GM21825 (cell line): ENCODE results near the gene AMER2.
"Not testable (repeated sequence)": the region's sequence is repeated elsewhere in the genome, so short reads cannot be mapped to it uniquely, and the experiment has no call there.

Source experiments
- ATAC-seq: cut with Tn5 transposase; IDR thresholded peaks from one replicate; pipeline ENCODE4 v1.9.1; 2021; ENCODE audit warnings: mild to moderate bottlenecking, moderate library complexity; ENCODE audit not compliant: unreplicated experiment

The AMER2 gene

DNA sequence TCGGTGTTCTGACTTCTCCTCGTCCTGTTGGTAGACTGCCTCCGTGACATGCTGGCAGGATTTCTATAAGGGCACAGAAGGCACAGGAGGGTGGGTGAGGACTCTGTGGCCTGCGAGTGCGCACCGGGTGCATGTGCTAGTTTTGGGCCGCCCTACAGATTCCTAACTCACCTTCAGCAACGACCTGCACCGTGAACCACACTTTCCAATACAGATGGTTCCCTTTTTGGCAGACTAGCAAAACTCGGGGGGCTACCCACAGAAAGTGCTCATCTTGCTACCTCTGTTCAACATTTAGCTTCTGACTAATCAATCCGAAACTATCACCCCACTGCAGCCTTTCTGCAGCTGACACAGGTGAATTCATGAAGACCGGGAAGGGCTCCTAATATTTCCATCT lies 14.1 kb upstream of the AMER2 start:
- ATAC-seq, result no peak

DNA sequence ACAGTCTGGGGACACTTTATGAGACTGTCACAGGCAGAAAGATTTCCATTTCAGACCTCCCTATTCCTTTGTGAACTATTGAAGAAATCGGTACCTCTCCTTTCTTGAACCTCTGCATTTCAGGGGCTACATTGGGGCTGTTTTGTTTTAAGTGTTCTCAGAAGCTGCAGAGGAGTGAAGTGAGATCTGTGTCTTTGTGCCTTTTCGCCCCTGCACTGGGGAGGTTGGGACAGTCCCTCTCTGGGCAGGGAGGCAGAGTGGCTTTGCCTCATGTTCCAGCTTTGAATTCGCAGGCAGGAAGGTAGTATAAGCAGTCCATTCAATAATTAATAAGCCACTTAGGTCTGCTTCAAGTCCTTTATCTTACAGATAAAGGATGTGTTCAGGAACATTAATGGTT lies 9.5 kb upstream of the AMER2 start:
- ATAC-seq, result peak; percentile 35

DNA sequence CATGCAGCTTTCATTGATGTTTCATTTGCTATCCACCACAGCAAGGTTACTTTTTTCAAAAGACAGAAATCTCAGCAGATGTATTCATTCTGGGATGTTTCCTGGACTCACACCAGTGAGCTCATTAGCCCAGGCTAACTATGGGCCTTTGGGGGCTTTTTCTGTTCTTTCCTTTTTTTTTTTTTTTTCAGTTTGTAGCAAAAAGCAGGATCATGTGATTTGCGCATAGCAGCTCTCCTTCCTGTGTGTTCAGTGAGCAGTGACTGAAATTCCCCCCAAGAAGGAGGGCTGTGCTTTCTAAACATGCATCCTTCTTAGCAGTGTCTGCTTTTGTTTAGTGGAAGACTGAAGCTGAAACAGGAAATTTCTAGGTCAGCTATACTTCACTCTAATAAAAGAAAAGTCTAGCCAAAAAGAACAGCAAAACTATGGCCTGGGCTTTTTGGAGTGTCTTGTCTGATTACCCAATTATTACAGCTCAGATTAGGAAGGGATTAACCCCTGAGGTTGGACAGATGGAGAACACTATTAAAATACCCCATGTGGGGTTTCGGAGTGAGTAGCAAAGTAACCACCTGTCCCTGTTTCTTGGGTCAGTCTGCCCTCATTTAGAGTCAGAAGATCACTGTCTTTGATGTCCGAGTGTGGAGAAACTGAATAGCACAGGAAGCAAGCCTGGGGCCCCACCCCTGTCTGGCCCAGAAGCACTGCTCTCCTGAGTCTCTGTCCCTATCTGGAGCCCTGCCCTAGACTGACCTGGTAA lies 8.9 kb upstream of the AMER2 start:
- peak; percentile 61 for ATAC-seq

DNA sequence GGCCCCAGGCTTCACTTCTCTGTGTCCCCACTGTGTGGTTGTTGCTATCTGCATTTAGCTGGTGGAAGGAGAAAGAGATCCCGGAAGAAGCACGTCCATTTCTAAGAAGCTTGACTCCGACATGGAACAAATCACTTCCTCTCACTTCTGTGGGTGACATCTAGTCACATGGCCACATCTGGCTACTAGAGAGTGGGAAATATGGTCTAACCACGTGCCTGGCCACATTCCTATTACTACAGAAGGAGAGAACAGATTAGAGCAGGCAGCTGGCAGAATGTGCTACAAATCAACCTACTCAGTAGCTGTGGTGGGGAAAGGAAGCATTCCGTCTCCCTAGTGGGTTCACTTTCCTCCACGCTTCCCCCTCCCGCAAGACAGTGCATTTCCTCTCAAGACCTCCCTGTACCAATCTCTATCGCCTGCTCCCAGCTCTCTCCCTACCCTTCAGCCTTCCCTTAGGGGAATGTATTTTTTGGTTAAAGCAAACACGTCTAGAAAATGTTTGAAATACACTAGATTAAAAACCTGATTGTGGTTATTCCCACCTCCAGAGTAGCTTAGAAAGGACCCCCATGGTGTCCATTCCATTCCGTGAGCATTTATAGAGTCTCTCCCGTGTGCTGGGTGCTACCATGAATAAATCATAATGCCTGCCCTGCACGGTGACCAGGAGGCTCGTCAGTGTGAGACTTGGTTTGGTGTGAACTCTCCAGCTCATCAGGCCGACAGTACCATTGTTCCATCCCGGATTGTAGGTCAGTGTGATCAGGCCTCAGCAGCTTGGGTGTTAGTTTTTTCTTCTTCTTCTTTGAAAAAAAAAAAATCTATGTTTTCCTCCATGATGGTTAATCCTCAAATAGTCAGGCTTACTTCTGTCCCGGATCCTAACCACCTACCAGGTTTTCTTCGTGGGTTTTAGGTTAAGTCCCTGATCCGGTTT lies 8.0 kb upstream of the AMER2 start:
- no peak for ATAC-seq

DNA sequence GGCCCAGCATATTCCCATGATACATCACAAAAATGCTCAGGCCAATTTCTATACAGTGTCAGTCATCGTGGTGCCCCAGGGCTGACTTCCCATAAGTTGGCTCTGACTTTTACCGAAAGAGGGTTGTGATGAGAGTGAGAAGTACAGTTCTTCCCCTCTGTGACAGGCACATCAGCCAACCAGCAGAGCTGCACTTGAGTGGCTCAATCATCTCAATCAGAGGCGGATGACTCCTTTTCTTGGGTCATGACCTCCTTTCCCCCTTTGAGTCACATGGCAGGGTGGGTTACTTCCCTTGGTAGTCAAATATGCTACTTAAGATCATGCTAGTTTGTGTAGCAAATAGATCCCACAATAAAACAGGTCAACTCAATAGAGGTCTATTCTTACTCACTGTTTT lies 6.9 kb upstream of the AMER2 start:
- no peak for ATAC-seq

DNA sequence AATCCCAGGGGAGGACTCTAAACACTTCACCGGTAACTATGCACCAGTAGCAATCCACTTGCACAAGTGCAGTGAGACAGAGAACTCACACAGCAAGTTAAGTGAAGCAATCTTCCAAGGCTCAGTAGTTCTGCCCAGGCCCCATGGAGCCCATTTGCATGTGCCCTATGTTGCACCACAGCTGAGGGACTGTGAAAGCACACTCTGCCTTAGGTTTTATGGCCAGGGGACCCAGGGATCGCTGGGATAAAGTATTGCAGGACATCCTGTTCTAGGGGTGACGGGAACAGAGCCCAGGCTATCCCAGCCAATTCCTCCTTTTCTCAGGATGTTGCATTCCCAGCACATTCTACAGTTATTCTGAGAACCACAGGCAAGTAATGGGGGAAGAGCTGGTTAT lies 6.0 kb upstream of the AMER2 start:
- ATAC-seq, result no peak

DNA sequence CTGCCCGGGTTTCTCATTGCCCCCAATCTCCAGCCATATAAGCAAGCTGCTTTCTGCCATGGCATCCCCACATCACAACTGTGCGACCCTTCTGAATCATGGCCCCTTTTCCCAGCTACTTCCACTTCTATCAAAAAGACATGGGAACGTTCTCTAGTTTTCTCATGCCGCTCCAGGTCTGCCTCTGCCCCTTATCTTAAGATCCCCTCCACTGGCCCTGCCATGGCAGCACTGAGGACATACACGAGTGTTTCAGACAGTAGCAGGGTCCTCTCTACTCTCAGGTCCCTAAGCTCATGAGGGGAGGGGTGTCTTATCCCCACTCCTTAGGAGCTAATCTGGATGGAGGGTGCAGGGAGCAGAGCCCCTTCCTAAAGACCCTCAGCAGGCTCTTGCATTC lies 5.5 kb upstream of the AMER2 start:
- no peak for ATAC-seq

DNA sequence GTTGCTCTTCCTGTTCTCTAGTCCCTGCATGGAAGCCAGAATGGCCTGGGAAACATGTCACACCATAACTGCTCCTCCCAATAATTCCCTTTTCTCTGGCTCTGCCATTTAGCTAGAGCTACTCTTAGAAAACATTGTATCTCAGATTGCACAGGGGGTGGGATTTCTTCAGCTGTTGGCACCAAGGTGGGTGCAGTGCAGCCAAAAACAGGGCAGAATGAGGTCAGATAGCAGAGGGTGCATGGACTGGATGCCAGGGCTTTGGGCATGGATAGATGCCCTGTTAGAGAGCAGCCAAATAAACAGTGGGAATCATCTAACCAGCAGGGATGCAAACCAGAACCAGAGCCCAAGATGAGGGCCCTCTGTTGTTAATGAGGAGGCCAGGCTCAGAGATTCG lies 4.9 kb upstream of the AMER2 start:
- no peak for ATAC-seq

DNA sequence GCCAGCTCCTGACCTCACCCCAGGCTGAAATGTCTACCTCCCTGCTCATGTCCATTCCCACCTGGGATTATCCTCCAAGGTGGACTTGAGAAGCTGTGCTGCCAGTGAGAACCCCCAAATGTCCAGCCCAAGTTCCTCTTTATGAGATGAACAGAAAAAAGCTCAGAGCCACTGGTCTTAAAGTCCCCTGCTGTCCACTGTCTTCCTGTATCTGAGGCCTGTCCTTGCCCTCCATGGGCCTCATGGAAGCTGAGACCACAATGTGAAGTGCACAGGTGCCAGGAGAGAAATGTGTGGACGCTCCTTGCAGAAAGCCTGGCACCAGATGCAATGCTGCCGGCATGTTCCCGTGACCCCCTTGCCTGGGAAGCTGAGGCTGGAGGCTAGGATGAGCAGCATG lies 3.3 kb upstream of the AMER2 start:
- no peak for ATAC-seq

DNA sequence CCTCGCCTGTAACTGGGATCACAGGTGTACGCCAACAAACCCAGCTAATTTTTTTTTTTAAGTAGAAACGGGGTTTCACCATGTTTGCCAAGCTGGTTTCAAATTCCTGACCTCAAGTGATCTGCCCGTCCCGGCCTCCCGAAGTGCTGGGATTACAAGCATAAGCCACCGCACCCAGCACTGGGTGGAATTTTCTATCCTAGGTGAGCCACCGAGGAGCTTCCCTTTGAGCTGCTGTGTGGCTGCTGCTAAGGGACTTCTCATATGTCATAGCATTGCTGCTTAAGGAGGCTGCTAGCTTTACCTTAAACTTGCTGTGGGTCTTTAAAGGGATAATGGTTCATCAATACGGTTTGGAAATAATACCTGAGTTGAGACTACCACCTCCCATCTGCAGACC lies 2.9 kb upstream of the AMER2 start:
- ATAC-seq, result no peak

DNA sequence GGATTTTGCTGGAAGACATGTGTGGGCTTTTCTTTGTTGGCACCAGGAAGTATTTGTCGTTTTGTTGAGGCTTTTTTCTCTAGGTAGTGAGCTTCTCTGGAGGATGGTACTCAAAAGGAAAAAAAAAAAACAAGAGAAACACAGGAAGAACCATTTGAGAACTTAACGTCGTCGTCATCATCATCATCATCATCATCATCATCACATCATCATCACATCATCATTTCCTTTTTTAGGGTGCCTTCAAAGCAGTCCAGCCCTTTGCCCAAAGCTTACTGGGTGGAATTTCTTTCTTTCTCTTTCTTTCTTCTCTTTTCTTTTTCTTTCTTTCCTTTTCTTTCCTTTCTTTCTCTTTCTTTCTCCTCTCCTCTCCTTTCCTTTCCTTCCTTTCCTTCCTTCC lies 2.2 kb upstream of the AMER2 start:
- no peak for ATAC-seq

DNA sequence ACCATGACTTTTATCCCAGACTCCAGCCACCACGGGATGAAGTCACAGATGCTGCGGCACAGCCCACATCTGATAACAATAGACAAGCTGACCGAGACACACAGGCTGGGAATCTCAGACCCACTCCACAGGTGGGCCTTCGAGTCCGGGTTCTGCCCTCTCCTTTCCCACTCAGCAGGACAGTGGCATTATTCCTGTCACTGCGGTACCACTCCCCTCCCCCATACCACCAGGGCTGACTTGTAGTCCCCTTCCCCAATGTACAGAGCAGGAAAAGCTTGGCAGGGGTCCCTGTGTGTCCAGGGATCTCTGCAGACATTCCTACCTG lies 179 bp upstream of the AMER2 start:
- no peak for ATAC-seq

DNA sequence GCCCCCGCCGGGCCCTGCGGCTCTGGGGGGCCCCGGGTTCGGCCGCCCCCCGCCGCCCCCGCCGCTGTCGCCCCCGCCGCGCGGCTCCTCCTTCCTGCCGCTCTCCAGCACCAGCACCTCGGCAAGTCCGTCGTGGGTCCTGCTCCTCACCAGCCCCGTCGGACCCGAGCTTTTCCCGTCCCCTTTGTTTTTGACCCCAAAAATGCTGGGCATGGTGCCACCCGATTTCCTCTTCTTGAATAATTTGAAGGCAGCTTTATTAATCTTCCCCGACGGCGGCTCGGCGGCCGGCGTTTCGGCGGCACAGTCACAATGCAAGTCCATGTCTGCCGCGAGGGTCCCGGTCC lies 945 bp downstream of the AMER2 start:
- no peak for ATAC-seq

DNA sequence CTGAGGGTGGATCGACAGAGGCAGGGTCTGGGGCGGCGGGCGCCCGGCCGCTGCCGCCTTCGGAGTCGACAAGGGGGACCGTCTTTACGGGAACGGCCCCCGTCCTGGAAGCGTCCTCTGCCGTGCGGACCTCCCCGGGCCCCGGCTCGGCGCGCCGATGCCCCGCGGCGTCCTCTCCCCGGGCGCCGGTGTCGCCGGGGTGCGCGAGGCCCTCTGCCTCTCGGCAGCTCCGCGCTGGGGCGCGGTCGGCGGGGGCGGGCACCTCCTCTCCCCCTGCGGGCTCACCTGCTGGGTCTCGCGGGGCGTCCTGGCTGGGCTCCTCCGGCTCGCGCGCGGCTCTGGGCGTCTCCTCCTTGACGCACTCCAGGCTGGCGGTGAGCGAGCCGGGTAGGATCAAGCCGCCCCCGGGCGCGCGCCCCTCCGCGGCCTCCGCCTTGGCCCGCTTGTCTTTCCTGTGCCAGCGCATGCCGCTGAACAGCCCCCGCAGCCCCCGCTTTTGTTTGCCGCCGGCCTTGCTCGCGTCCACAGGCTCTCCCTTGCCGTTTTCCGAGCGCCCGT lies 1.5 kb downstream of the AMER2 start:
- ATAC-seq, result no peak

DNA sequence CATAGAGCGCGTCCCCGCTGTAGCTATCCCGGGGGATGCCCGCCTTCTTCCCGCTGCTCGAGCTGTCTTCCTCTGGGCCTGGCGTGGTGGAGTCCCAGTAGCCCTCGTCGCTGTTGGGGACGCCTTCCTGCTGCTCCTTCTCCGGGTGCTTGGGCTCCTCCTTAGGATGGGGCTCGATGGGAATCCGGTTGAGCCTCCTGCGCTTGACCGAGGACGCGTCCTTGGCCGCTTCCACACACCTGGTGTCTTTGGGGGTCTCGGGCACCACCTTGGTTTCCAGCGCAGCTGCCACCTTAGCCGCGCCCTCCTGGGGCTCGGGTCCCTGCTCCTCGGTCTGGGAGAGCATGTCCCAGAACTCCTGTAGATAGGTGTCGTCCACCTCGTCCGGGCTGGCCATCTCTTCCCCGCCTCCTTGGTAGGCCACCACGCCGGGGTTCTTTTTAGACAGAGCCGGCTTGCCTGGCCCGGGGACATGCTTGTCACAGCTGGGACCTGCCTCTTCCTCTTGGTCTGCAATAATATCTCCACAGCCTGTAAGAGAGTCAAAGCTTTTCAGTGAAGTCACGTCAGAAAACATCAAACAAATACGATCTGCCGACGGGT lies 2.0 kb downstream of the AMER2 start:
- ATAC-seq, result no peak

DNA sequence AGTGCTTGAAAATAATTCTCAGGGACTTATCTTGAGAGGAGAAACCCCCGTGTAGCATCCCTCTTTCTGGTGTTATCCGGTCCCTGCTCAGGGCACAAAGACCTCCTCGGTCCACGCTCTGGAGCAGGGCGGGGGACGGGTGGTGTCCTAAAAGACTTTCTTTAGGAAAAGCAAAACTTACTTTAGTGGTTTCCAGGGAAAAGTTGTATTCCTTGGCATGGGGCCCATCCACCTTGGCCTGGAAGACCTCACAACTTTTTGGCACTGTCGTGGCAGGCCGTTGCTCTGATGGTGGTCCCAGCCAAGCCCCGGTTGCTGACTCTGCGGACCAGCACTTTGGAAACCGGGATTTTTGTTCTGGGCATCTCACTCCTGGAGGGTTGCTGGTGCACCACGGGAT lies 2.7 kb downstream of the AMER2 start:
- no peak for ATAC-seq

DNA sequence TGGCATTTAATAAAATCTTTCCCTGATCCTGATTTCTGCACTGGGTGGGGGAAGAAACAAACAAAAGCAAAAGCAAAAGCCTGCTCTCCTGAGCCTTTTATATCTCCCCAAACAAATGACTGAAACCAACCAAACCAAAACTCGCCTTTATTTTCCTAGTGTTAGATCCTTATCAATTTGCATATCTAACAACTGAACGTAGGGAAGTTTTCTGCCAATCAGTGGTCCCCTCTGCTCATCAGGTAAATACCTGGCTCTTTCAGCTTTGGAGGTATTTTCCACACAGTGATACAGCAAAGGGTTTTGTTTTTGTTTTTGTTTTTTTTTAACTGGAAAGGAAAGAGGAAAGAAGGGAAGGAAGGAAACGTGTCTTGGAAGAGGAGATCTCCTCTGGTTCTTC lies 3.3 kb downstream of the AMER2 start:
- no peak for ATAC-seq

DNA sequence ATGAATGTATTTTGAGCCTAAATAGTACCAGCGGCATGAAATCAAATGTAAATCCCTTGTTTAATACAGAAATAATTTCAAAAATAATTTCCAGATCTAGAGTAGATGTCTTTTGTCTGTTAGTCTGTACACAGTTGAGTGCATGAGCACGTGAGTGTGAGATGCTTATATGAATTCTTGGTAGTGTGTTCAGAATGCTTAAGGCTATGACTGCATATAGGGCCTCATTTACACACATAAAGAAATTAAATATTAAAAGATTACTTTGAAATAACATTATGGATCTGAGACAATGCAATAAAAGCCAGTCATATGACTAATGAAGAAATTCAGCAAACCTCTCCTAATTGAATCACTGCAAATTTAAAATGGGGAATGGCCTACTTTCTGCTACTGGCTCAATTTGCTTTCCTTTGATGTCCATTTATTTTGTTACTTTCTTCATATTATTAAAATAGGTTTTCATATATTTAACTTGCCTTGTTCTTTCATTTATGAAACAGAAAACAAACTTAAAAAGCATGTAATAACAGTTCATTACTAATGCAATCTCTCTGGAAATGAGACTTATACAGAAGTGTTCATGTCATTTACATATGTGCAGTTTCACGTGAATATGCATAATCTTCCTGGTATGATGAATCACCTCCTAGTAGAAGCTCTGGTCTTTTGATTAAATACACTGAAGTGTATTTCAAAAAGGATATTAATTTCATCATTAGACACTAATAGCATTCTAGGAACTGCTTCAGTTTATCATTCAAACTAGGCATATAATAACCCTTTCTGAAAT lies 4.5 kb downstream of the AMER2 start:
- ATAC-seq, result no peak

DNA sequence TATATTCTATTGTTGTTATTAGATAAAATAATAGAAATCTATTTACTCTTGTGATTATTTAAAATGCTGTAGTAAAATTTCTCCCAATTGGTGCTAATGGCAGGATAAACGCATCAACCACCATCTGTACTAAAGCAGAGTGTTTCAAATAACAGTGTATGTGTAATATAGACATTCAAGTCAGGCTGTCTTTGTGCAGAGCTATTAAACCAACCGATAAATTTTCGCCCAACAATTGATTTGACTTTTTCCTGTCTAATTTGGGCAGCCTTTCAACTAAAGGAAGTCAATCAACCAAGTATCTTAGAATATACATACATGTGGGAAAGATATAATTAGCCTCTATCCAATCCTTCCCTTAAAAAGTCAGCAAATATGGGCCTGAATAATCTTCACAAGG lies 5.8 kb downstream of the AMER2 start:
- no peak for ATAC-seq

DNA sequence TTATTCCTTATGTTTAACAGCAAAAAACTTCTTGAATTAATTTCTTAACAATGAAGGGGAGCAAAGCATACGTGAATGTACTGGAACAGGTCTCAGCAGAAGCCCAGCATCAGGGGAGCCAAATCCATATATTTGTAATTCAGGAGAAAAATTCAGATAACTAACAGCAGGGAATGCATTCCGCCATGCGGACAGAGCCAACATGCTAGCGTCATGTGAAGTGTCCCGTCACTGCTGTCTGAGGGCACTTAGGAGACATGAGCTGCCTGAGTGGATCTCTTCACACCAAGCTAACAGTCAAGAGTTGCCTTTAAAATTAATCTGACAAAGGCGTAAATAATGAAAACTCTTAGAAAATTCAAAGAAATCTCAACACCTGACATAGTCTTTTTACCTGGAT lies 6.4 kb downstream of the AMER2 start:
- no peak for ATAC-seq

DNA sequence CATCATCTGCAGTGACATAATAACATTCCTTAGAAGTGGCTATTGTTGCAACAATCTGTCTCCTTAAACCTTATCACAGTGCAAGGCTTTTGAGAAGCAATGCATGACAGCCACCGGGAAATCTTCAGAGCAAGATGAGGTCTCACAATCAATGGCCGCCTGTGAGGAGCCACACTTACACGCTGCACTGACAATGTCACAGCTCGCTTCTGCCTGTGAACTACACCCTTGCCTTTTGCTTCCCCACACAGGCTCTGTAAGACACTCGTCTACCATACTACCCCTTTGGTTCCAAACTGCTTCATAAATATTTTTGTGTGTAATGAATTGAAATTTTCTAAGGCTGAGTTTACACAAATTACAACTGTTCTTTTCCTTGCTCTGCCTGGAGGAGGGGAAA lies 6.9 kb downstream of the AMER2 start:
- ATAC-seq, result not testable (repeated sequence)
